ENCODE measurements around the gene SLFN13.
"Not testable (repeated sequence)": the region's sequence is repeated elsewhere in the genome, so short reads cannot be mapped to it uniquely, and the experiment has no call there.

Gene SLFN13

GRCh38 chr17:35432176-35433074 is 16.1 kb downstream of the SLFN13 start, which contains the start of gene SLFN12:
Gene SLFN12, minus strand, starts transcription at chr17:35432500. Its CDS starts 9,472 bp downstream, at chr17:35423028.
- peak; percentile 56 for DNase-seq

- no peak for DNase-seq
Observed at GRCh38 chr17:35429702-35430101, 18.9 kb downstream of the SLFN13 start.

GRCh38 chr17:35428229-35428628 is 20.3 kb downstream of the SLFN13 start:
- no peak for DNase-seq

- DNase-seq: no peak
Observed at GRCh38 chr17:35423761-35424160, 24.8 kb downstream of the SLFN13 start.

GRCh38 chr17:35421069-35421468 is 27.5 kb downstream of the SLFN13 start:
- not testable (repeated sequence) for DNase-seq

- no peak for DNase-seq
Observed at GRCh38 chr17:35416659-35417058, 31.9 kb downstream of the SLFN13 start.

GRCh38 chr17:35414707-35415106 is 33.9 kb downstream of the SLFN13 start:
- not testable (repeated sequence) for DNase-seq

- DNase-seq: no peak
Observed at GRCh38 chr17:35414247-35414646, 34.3 kb downstream of the SLFN13 start.

- DNase-seq: no peak
Observed at GRCh38 chr17:35407531-35407930, 41.0 kb downstream of the SLFN13 start.

GRCh38 chr17:35406568-35406967 is 42.0 kb downstream of the SLFN13 start:
- no peak for DNase-seq

GRCh38 chr17:35404360-35404759 is 44.2 kb downstream of the SLFN13 start:
- no peak for DNase-seq

GRCh38 chr17:35393783-35394182 is 54.8 kb downstream of the SLFN13 start:
- DNase-seq: not testable (repeated sequence)

- no peak for DNase-seq
Observed at GRCh38 chr17:35390663-35391062, 57.9 kb downstream of the SLFN13 start.

- no peak for DNase-seq
Observed at GRCh38 chr17:35390156-35390555, 58.4 kb downstream of the SLFN13 start.

GRCh38 chr17:35387496-35387895 is 61.1 kb downstream of the SLFN13 start:
- DNase-seq: no peak

Data from stimulated activated CD4-positive, alpha-beta T cell treated with anti-CD3 and anti-CD28 coated beads, Interleukin-4, amount 100 ng/mL, for 24 hours (primary cell).